Colonic mucosa (tissue), 4 donors: ENCODE results near the gene KLF3. TPM values are rescaled to one million over a fixed set of nuclear protein-coding genes. Genes with fewer than 3 reads are reported as not detected.
A peak's percentile ranks its signal among the peaks of the same experiment; 100 is the strongest.

Experiments
- DNase-seq: peaks from one replicate; pipeline ENCODE4 v3.0.0-alpha.2; 2020
- H3K27ac ChIP-seq: fragments of 200-600 bp; one replicate; pipeline ENCODE4 v1.8.0; 2021
- H3K27me3 ChIP-seq: fragments of 200-600 bp; one replicate; pipeline ENCODE4 v1.8.0; 2021
- H3K36me3 ChIP-seq: fragments of 200-600 bp; one replicate; pipeline ENCODE4 v1.8.0; 2021
- H3K4me1 ChIP-seq: fragments of 200-600 bp; one replicate; pipeline ENCODE4 v1.8.0; 2021; ENCODE audit warnings: mild to moderate bottlenecking
- H3K4me3 ChIP-seq: fragments of 200-600 bp; one replicate; pipeline ENCODE4 v1.8.0; 2021
- H3K9ac ChIP-seq, 2 donors: one replicate each; pipeline ENCODE4 v1.7.0; 2013; ENCODE audit warnings: control low read depth in 2 of 2, low read depth in 2 of 2, low read length in 2 of 2
- H3K9me3 ChIP-seq: fragments of 200-600 bp; one replicate; pipeline ENCODE4 v1.8.0; 2021
- CTCF ChIP-seq: fragments of 200-600 bp; IDR thresholded peaks from one replicate; pipeline ENCODE4 v1.8.0; 2022; ENCODE audit warnings: antibody characterized with exemption, mild to moderate bottlenecking
- intact Hi-C: fragments of 100-400 bp; cut with DNase I; formaldehyde crosslinking; loops from one replicate; pipeline ENCODE4 v1.14.1; 2022
- total RNA-seq, 2 donors: library from RNA; stranded (reverse); fragmentation: NEBNext Ultra II Directional in 1 of 2; extraction: Animal tissue kit (Norgen Biotek cat#: 25700) in 1 of 2; gene quantifications; one replicate each; pipeline ENCODE4 v1.2.1, GENCODE V29; 2021
- donor health status: healthy.
- donor health status: DM: no; HTN: no; CAD: no.
- donor health status: DM: no; HTN: no; CAD: no.

KLF3 gene
- total RNA-seq, 2 donors from 2014 or later = 87.1 to 116 TPM

GRCh38 chr4:38674258-38675144, 10.5 kb downstream of the KLF3 start:
- H3K9me3 ChIP-seq = no peaks in the 10 kb centered on the region
- intact Hi-C loops = loop anchor here (2.0 to 10.0 kb wide), 3 partner anchors 356 to 610 kb away; no protein-coding TSS in a partner anchor
- no peaks in the 10 kb centered on the region for H3K36me3 ChIP-seq
- peak; percentile 49 for DNase-seq
- no peaks in the 10 kb centered on the region for H3K27me3 ChIP-seq
- H3K9ac ChIP-seq = peak overlapping the region; percentile 52 to 96
- H3K4me1 ChIP-seq = peaks cover 27% of the 10 kb centered on the region
- peak overlapping the region; percentile 98 for H3K27ac ChIP-seq
- no peak for TF ChIP-seq CTCF
- H3K4me3 ChIP-seq = no peak overlapping the region

- DNase-seq = peak; percentile 93
- peak overlapping the region; percentile 98 for H3K27ac ChIP-seq
- H3K9ac ChIP-seq = peak overlapping the region; percentile 52 to 96
- no peak overlapping the region for H3K4me3 ChIP-seq
- no peaks in the 10 kb centered on the region for H3K36me3 ChIP-seq
- no peaks in the 10 kb centered on the region for H3K9me3 ChIP-seq
- no peaks in the 10 kb centered on the region for H3K27me3 ChIP-seq
- peaks cover 22% of the 10 kb centered on the region for H3K4me1 ChIP-seq
- peak; percentile 90 for TF ChIP-seq CTCF
- intact Hi-C loops = loop anchor here (2.0 to 10.0 kb wide), 3 partner anchors 357 to 611 kb away; no protein-coding TSS in a partner anchor
Measured at GRCh38 chr4:38675146-38676121, 11.4 kb downstream of the KLF3 start.

GRCh38 chr4:38676986-38677385, 13.0 kb downstream of the KLF3 start:
- intact Hi-C loops = loop anchor here (10.0 kb wide), 1 partner anchor 612 kb away; no protein-coding TSS in a partner anchor
- Histone ChIP-seq H3K9ac (peak overlapping the region in 1 of 2 donors; percentile 12), H3K36me3 (no peaks in the 10 kb centered on the region), H3K27ac (no peak overlapping the region), H3K27me3 (no peaks in the 10 kb centered on the region), H3K9me3 (no peaks in the 10 kb centered on the region), H3K4me3 (no peak overlapping the region), H3K4me1 (peaks cover 8% of the 10 kb centered on the region)
- TF ChIP-seq CTCF = no peak
- DNase-seq = no peak

- intact Hi-C loops = loop anchor here (10.0 kb wide), 1 partner anchor 613 kb away; no protein-coding TSS in a partner anchor
- H3K9ac ChIP-seq = peak overlapping the region in 1 of 2 donors; percentile 61
- H3K4me3 ChIP-seq = no peak overlapping the region
- no peak overlapping the region for H3K27ac ChIP-seq
- H3K36me3 ChIP-seq = no peaks in the 10 kb centered on the region
- H3K4me1 ChIP-seq = peaks cover 5% of the 10 kb centered on the region
- no peak for TF ChIP-seq CTCF
- no peaks in the 10 kb centered on the region for H3K27me3 ChIP-seq
- H3K9me3 ChIP-seq = no peaks in the 10 kb centered on the region
- no peak for DNase-seq
Measured at GRCh38 chr4:38677441-38677840, 13.4 kb downstream of the KLF3 start.

GRCh38 chr4:38678078-38678477, 14.1 kb downstream of the KLF3 start:
- H3K27ac ChIP-seq = no peak overlapping the region
- TF ChIP-seq CTCF = no peak
- H3K4me1 ChIP-seq = peaks cover 5% of the 10 kb centered on the region

More at GRCh38 chr4:38678078-38678477, 14.1 kb downstream of the KLF3 start:
- H3K9me3 ChIP-seq = no peaks in the 10 kb centered on the region
- intact Hi-C loops = loop anchor here (10.0 kb wide), 1 partner anchor 613 kb away; no protein-coding TSS in a partner anchor
- no peaks in the 10 kb centered on the region for H3K27me3 ChIP-seq
- H3K4me3 ChIP-seq = no peak overlapping the region
- no peaks in the 10 kb centered on the region for H3K36me3 ChIP-seq
- DNase-seq = no peak
- peak overlapping the region in 1 of 2 donors; percentile 27 for H3K9ac ChIP-seq
